ENCODE measurements around the gene ISOC2.
A peak's percentile ranks its signal among the peaks of the same experiment; 100 is the strongest.
"Not testable (repeated sequence)": the region's sequence is repeated elsewhere in the genome, so short reads cannot be mapped to it uniquely, and the experiment has no call there.

ISOC2 gene

DNA sequence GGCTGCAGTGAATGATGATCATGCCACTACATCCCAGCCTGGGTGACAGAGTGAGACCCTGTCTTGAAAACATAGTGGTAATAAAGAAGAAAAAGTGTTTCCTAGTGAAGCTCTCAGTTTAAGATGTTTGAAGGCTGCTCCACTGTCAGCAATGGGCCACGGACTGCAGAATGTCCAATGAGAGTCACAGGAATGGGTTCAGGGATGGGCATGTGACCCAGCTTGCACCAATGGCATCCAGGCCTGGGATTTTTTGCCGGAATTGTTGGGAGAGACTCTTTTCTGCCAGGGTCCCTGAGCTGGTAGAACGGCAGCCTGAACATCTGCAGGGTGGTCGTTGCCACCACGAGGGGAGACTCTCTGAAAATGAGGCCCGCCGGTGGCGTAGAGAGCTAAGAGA lies 24.6 kb downstream of the ISOC2 start:
- DNase-seq = no peak

- DNase-seq = no peak
Measured at GRCh38 chr19:55435020-55435419, 26.4 kb downstream of the ISOC2 start.

DNA sequence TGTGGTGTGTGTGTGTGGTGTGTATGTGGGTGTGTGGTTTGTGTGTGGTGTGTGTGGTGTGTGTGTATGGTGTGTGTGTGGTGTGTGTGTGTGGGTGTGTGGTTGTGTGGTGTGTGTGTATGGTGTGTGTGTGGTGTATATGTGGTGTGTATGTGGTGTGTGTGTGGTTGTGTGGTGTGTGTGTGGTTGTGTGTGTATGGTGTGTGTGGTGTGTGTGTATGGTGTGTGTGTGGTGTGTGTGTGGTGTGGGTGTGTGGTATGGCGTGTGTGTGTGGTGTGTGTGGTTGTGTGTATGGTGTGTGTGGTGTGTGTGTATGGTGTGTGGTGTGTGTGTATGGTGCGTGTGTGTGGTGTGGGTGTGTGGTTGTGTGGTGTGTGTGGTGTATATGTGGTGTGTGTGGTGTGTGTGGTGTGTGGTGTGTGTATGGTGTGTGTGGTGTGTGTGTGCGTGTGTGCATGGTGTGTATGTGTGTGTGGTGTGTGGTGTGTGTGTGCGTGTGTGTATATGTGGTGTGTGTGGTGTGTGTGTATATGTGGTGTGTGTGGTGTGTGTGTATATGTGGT lies 27.0 kb downstream of the ISOC2 start:
- no peak for DNase-seq

DNA sequence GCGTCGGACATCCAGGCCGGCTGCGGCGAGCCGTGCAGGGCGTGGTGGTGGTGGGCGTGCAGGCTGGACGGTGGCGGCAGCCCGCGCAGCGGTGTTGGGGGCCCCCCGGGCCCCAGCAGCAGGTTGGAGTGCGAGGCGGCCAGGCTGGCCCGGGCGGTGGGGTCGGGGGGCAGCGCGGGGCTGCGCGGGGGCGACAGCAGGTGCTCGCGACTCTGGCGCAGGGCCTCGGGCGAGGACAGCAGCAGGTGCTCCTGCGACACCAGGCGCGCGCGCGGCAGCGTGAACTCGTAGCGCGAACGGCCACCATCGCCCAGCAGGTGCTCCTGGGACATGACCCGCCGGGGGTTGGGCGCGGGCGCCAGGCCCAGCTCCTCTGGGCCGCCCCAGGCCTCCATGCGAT lies 28.1 kb downstream of the ISOC2 start:
- DNase-seq = no peak

DNA sequence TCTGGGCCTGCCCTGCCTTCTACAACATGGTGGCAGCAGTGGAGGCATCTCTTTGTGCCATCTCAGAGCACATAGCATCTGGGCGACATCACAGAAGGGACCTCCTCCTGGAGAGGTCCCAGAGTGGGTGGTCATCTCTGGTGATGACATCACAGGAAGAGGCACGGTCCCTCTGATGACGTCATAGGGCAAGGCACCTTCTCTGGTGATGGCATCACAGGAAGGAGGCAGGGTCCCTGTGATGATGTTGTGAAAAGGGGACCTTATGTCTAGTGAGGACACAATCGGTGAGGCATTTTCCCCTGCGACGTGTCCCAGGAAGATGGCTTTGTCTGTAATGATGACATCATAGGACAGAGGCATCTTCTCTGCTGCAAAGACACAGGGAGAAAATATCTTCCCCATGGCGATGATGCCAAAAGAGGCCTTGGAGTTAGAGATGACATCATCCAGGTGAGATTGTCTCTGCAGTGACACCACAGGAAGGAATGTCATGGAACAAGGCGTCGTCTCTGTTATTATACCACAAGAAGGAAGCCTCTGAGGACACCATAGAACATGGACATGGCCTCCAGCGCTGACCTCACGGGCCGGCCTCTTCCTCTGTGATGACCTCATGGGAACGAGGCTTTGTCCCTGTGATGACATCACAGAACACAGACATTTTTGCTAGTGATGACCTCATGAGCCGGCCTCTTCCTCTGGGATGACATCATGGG lies 29.0 kb downstream of the ISOC2 start:
- DNase-seq = no peak

GRCh38 chr19:55431183-55431582 lies 30.3 kb downstream of the ISOC2 start:
- no peak for DNase-seq

DNA sequence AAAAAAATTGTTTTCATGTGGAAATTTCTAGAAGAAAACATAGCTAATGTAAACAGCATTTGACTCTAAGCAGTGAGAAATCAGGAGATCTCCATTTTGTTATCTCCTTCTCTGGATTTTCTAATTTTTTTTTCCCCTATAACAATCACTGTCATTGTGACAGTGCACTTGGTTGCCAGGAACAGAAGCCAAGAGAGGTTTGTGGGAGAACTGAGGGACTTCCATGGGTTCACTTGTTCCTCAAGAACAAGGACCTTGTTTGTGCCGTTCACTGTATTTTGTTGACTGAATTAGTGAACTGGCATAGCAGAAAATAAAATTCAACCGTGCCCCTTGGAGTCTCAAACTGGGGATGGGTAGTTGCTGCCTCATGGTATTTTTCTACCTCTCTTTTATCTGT lies 35.4 kb downstream of the ISOC2 start:
- DNase-seq = no peak

DNA sequence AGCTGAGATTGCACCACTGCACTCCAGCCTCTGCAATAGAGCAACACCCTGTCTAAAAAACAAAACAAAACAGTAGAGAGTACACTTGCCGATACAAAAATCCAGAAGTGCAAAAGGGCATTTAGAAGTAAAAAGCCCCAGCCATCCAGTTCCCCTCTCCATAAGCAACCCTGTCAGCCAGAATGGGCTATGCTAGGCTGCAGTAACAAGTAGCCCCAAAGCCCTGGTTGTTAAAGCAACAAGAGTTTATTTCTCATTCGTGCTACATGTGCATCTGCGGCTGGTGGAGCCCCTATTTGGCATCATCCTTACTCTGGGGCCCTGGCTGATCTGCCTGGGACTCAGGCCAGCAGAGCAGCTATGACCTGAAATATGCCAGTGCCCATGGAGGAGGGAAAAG lies 36.9 kb downstream of the ISOC2 start:
- DNase-seq = no peak

DNA sequence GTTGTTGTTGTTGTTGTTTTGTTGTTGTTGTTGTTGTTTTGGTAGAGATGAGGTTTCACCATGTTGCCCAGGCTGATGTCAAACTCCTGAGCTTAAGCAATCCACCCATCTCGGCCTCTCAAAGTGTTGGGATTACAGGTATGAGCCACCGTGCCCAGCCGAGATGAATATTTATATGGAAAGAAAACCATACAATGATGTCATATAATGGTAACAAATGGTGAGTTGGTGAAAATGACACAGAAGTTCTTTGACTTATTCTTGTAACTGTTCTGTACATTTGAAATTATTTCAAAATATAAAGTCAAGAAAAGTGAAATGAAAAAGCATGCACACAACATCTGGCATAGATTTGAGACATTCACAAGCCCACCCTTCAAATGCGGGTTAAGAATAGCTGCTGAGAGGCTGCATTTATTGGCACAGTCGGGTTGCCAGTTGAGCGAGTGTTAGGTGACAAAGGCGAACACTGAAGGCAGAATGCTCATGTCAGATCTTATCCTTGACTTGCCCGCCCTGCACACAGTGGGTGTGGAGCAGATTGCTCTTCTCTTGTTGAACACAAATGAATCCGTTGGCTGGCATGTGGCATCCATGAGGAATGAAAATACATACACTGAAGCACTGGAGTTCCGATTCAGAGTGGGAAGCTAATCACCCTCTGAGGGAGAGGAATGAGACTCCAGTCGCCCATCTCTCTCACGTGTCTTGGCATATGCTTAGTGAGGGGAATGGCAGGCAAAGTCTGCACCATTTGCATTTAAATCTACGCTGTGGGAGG lies 38.0 kb downstream of the ISOC2 start:
- no peak for DNase-seq

GRCh38 chr19:55421281-55421680 lies 40.2 kb downstream of the ISOC2 start:
- DNase-seq = peak; percentile 34

DNA sequence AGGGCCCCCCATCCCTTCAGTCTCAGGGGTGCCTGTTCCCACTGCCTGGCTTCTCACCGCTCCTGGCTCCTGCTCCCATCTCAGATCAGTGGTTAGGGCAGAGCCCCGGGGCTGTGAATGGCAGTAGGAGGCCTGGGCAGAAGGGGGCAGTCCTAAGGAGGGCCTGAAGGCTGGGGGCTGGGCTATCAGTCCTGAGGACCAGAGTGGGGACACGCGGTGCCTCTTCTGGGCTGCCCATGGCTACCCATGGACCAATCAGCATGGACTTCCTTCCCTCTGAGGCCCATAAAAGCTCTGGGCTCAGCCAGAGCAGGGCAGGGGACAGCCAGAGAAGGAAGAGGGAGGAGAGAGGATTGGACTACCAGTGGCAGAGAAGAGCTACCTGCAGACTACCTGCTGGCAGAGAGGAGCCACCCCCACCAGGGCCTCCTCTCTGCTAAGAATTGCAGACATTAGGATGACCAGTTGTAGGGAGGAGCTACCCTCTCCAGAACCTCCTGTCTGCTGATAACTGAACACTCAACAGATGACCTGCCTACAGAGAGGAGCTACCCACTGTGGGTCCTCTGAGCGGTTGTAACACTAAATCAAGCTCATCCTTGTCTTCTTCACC lies 41.7 kb downstream of the ISOC2 start:
- DNase-seq = no peak

GRCh38 chr19:55419103-55419502 lies 42.3 kb downstream of the ISOC2 start:
- no peak for DNase-seq

- peak; percentile 43 for DNase-seq
Measured at GRCh38 chr19:55418185-55418584, 43.3 kb downstream of the ISOC2 start.

DNA sequence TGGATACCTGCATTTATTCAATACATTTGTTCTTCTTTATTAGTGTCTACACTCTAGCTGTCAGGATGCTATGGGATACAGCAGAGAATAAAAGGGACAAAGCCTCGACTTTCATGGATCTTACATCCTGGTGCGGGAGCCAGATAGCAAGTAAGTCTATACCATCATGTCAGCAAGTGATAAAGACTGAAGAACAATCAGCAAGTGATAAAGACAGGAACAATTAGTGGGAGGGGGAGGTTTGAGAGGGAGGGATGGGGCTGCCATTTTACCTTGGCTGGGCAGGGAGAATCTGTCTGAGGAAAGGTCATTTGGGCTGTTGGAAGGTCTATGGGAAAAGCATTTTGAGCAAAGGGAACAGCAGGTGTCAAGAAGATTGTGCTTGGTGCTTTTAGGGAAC lies 51.3 kb downstream of the ISOC2 start:
- DNase-seq = no peak

GRCh38 chr19:55409179-55409578 lies 52.3 kb downstream of the ISOC2 start:
- DNase-seq = not testable (repeated sequence)

- peak; percentile 23 for DNase-seq
Measured at GRCh38 chr19:55408533-55408872, 52.9 kb downstream of the ISOC2 start.

GRCh38 chr19:55407800-55408532 lies 53.5 kb downstream of the ISOC2 start:
- DNase-seq = peak; percentile 94

GRCh38 chr19:55407550-55407799 lies 54.0 kb downstream of the ISOC2 start, which contains the start of gene UBE2S:
Gene UBE2S (minus strand): TSS chr19:55407788. CDS start chr19:55407589, 199 bp downstream.
- DNase-seq = not testable (repeated sequence)

GRCh38 chr19:55406826-55407549 lies 54.5 kb downstream of the ISOC2 start:
- DNase-seq = no peak

DNA sequence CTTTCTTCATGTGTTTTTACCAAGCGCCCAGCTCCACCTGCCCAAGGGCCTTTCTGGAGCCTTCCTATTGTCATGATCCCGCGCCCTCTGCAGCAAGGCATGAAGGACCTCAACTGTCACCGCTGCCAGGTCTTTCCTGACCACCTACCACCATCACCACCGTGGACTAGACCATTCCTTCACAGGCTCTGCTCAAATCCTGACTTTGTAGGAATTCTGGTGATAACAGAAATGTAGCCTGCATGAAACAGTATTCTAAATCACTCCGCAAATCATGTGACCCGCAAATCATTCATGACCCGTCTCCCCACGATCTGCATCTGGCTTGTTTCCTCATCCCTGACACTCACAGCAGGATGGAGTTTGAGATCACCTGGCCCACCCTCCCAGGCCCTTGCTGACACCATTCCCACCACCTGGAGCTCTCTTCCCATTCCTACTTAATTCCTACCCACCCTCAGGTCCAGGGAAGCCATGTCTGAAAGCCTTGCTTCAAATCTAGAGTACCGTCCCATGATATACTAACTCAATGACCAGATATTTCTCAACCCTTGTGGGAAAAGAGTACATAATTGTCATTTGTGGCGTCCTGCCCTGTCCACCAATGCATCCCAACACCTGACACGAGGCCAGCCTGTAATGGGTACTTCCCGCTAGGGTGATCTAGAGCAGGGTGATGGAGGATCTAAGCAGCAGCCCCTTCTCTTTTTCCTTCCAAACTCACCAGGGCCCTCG lies 55.2 kb downstream of the ISOC2 start:
- DNase-seq = no peak

GRCh38 chr19:55405638-55406037 lies 55.8 kb downstream of the ISOC2 start:
- no peak for DNase-seq
